Activated CD4-positive, alpha-beta T cell treated with anti-CD3 and anti-CD28 coated beads, Interleukin-10, Interleukin-2, amounts not matched to agents 100 ng/mL and 50 ng/mL, durations not matched to agents 16 hours and 8 hours (primary cell): Measurements from ENCODE around the gene RAB35.
"Not testable (repeated sequence)": the region's sequence is repeated elsewhere in the genome, so short reads cannot be mapped to it uniquely, and the experiment has no call there.

ENCODE experiments used
- DNase-seq: peaks from one replicate; pipeline ENCODE4 v3.0.0-alpha.2; 2020

Gene RAB35

DNA sequence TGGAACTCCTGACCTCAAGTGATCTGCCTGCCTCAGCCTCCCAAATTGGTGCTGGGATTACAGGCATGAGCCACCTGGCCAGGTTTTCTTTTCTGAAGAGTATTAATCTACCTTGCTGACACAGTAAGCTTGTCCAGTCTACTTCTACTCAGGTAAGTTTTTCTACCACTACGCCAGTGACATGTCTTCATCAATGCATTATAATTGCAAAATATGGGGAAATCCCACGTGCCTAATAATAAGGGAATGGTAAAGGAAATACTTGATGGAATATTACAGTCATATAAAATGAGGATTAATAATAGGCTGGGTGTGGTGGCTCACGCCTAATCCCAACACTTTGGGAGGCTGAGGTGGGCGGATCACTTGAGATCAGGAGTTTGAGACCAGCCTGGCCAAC lies 62.3 kb downstream of the RAB35 start:
- DNase-seq: no peak

DNA sequence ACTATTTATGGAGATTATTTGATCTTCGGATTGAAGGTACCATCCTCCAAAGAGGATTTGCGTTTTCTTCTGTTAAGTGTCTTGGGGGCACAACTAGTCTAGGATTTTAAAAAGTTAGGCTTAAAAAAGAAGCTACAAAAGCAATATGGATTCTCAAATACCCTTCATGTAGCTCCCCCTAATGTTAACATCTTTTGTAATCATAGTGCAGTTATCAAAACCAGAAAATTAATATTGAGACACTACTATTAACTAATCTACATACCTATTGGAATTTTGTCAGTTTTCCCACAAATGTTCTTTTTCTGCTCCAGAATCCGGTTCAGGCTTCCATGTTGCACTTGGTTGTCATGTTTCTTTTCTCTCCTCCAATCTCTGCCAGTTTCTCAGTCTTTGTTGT lies 65.0 kb downstream of the RAB35 start:
- DNase-seq: no peak

DNA sequence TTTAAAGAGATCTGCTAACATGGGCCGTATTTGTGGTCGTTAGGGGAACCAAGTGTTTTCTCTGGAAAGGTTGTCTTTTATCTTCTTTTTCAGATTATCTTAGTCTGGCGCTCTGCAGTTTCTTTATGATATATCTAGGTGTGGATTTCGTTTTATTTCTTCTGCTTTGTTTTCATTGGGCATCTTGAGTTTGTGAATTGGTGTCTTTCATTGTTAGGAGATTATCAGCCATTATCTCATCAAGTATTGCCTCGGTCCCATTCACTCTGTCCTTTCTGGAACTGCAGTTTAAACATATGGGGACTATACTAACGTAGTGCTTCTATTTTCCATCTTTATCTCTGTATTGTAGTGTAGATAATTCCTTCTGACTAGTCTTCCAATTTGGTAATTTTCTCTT lies 67.1 kb downstream of the RAB35 start:
- no peak for DNase-seq

DNA sequence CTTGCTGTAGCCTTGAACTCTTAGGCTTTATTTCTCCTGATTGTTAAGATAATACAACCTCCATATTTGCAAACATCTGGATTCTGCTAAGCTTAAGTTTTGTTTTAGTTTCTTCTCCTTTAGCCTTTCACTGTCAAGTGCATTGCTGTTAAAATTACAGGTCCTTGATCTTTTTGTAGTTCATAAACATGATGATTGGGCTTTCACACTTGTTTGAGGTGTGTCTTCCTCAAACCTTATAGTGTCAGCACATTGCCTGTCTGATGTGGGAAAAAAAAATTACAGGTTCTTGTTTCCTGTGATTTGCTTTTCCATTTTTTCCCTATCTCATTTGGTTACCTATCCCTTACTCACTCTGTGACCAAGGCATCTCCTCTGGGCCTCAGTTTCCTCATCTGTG lies 68.3 kb downstream of the RAB35 start:
- no peak for DNase-seq

DNA sequence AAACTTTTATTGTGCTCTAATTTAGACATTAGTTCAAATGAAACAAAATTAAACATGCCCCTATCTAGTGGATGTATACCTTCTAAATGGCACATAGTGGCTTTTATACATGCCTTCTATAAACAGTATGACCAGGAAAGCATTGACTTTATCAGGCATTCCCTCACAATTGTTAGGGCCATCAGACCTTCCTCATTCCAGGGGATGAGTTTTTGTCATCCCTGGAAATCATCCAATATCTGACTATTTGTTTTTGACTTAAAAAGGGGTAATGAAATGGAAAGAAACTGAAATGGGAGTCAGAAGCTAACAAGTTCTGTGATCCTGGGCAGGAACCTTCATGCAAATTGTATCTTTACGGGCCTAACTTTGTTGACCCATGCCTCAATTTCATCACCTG lies 69.5 kb downstream of the RAB35 start:
- no peak for DNase-seq

DNA sequence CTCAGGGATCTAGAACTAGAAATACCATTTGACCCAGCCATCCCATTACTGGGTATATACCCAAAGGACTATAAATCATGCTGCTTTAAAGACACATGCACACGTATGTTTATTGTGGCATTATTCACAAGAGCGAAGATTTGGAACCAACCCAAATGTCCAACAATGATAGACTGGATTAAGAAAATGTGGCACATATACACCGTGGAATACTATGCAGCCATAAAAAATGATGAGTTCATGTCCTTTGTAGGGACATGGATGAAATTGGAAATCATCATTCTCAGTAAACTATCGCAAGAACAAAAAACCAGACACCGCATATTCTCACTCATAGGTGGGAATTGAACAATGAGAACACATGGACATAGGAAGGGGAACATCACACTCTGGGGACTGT lies 71.2 kb downstream of the RAB35 start:
- DNase-seq: not testable (repeated sequence)
